CD14-positive monocyte (primary cell): ENCODE data around the gene VPS13A. TPM values are rescaled to one million over a fixed set of nuclear protein-coding genes. Genes with fewer than 3 reads are reported as not detected.

Experiments used
- DNase-seq, 3 donors: peaks; one replicate each; pipeline ENCODE4 v3.0.0-alpha.2; 2011 to 2022
- H2AFZ ChIP-seq: 2 replicates; pipeline ENCODE4 v1.6.0; 2012; ENCODE audit warnings: mild to moderate bottlenecking, low read depth, low read length, inconsistent platforms; ENCODE audit not compliant: insufficient read depth, poor library complexity, severe bottlenecking
- H3K27ac ChIP-seq, 2 donors: 1 replicate in 1 of 2; 2 replicates in 1 of 2; pipeline ENCODE4 v1.5.1; 2012 to 2013; ENCODE audit warnings: low read length in 2 of 2, control low read depth in 1 of 2, inconsistent platforms in 1 of 2, low read depth in 1 of 2, mild to moderate bottlenecking in 1 of 2
- H3K27me3 ChIP-seq, 2 donors: one replicate each; pipeline versions ENCODE4 v1.6.0 to v1.6.1; 2011 to 2013; ENCODE audit warnings: low read length in 2 of 2; ENCODE audit not compliant: control insufficient read depth in 2 of 2, insufficient read depth in 2 of 2
- H3K36me3 ChIP-seq, 2 donors: replicated peaks in 1 of 2; 1 replicate in 1 of 2; 2 replicates in 1 of 2; pipeline versions ENCODE4 v1.5.1 to v1.6.1; 2012 to 2013; ENCODE audit warnings: low read length in 2 of 2, control low read depth in 1 of 2, inconsistent platforms in 1 of 2, mild to moderate bottlenecking in 1 of 2; ENCODE audit not compliant: insufficient read depth in 2 of 2, control insufficient read depth in 1 of 2
- H3K4me1 ChIP-seq, 2 donors: 1 replicate in 1 of 2; 2 replicates in 1 of 2; pipeline versions ENCODE4 v1.5.1 to v1.6.1; 2012 to 2013; ENCODE audit warnings: low read length in 2 of 2, control low read depth in 1 of 2, inconsistent platforms in 1 of 2, mild to moderate bottlenecking in 1 of 2, moderate library complexity in 1 of 2; ENCODE audit not compliant: insufficient read depth in 2 of 2, control insufficient read depth in 1 of 2
- H3K4me2 ChIP-seq: replicated peaks from 2 replicates; pipeline ENCODE3; 2012; ENCODE audit warnings: low read length, moderate library complexity, mild to moderate bottlenecking; ENCODE audit not compliant: poor library complexity, severe bottlenecking; ENCODE audit errors: extremely low read depth
- H3K4me3 ChIP-seq, 3 experiments: fragments of 200-600 bp in 1 of 3; sonication (generic) in 1 of 3; replicated peaks in 1 of 3; 1 replicate in 2 of 3; 2 replicates in 1 of 3; pipeline ENCODE4 v1.5.1; 2011 to 2013; ENCODE audit warnings: low read length in 3 of 3, mild to moderate bottlenecking in 3 of 3, control low read depth in 2 of 3, low read depth in 2 of 3, inconsistent platforms in 1 of 3, moderate library complexity in 1 of 3
- H3K79me2 ChIP-seq: 2 replicates; pipeline ENCODE4 v1.6.0; 2012; ENCODE audit warnings: mild to moderate bottlenecking, control low read depth, inconsistent platforms, low read length, moderate library complexity; ENCODE audit not compliant: insufficient read depth
- H3K9ac ChIP-seq: 2 replicates; pipeline ENCODE4 v1.6.0; 2017; ENCODE audit warnings: low read length, mild to moderate bottlenecking; ENCODE audit not compliant: insufficient read depth, poor library complexity, severe bottlenecking
- H3K9me3 ChIP-seq, 2 donors: replicated peaks in 1 of 2; 1 replicate in 1 of 2; 2 replicates in 1 of 2; pipeline versions ENCODE4 v1.5.1 to v1.6.1; 2012 to 2013; ENCODE audit warnings: low read length in 2 of 2, control low read depth in 1 of 2; ENCODE audit not compliant: control insufficient read depth in 1 of 2, insufficient read depth in 1 of 2
- H4K20me1 ChIP-seq: 2 replicates; pipeline ENCODE4 v1.6.0; 2012; ENCODE audit warnings: mild to moderate bottlenecking, low read length, control low read depth, moderate library complexity; ENCODE audit not compliant: insufficient read depth
- H3K27ac Mint-ChIP-seq, 7 donors: one replicate each; pipeline ENCODE4 v1.8.0; 2020; ENCODE audit warnings: mild to moderate bottlenecking in 7 of 7, mixed read lengths in 7 of 7, moderate library complexity in 6 of 7, inconsistent platforms in 2 of 7
- H3K27me3 Mint-ChIP-seq, 3 donors: one replicate each; pipeline ENCODE4 v1.8.0; 2021 to 2022; ENCODE audit warnings: low read depth in 3 of 3, mild to moderate bottlenecking in 3 of 3, mixed read lengths in 3 of 3, moderate library complexity in 3 of 3, inconsistent platforms in 1 of 3
- H3K36me3 Mint-ChIP-seq, 2 donors: one replicate each; pipeline ENCODE4 v1.8.0; 2020; ENCODE audit warnings: mixed read lengths in 2 of 2, inconsistent platforms in 1 of 2, mild to moderate bottlenecking in 1 of 2
- H3K4me1 Mint-ChIP-seq: one replicate; pipeline ENCODE4 v1.8.0; 2020; ENCODE audit warnings: mild to moderate bottlenecking, mixed read lengths
- H3K4me3 Mint-ChIP-seq, 2 donors: one replicate each; pipeline ENCODE4 v1.8.0; 2020; ENCODE audit warnings: mild to moderate bottlenecking in 2 of 2, mixed read lengths in 2 of 2, moderate library complexity in 1 of 2
- H3K9me3 Mint-ChIP-seq, 7 donors: one replicate each; pipeline ENCODE4 v1.8.0; 2020 to 2022; ENCODE audit warnings: mixed read lengths in 7 of 7, mild to moderate bottlenecking in 6 of 7, moderate library complexity in 6 of 7, inconsistent platforms in 2 of 7
- CTCF ChIP-seq: fragments of 200-600 bp; IDR thresholded peaks from one replicate; pipeline ENCODE4 v1.8.0; 2022; ENCODE audit warnings: antibody characterized with exemption, mild to moderate bottlenecking
- WGBS: methylation state at CpG from one replicate; pipeline ENCODE4 v1.1.5; 2013; ENCODE audit warnings: missing lambda C conversion rate; ENCODE audit not compliant: insufficient coverage; 5-methylcytosine and 5-hydroxymethylcytosine counted together
- intact Hi-C, 2 donors: fragments of 100-400 bp; cut with micrococcal nuclease; formaldehyde crosslinking; loops; one replicate each; pipeline versions ENCODE4 v1.15.0 to v1.15.1; 2023
- polyA plus RNA-seq, 3 donors: library from polyadenylated mRNA; depleted of rRNA in 1 of 3; unstranded in 2 of 3; stranded (reverse) in 1 of 3; fragments of 300-500 nt in 2 of 3; fragments of >200 nt in 1 of 3; fragmentation: Illumina TruSeq in 2 of 3; gene quantifications; 1 replicate in 2 of 3; 2 replicates in 1 of 3; pipeline ENCODE4 v1.2.3, GENCODE V29; 2012 to 2021

Gene VPS13A
- polyA plus RNA-seq, 3 donors = 0.27 to 1.8 (median 1.1) TPM

DNA sequence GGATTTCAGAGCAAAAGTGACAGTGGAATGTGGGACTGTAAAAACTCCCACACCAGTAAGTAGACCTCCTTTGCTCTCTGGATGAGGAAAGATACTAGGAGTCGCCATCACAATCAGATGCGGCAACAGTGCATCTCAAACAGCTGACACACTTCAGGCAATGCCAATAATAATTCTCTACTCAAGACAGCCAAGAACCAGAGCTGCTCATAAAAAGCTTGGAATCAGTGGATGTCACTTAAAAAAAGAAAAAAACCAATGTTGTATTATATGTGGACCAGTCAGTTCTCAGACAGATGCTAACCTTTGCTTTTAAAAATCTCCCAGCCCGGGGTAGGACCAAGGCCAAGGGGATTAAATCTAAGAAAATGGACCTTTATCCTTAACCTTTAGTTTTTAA lies 285.8 kb downstream of the VPS13A start:
- WGBS = no CpG with 5 or more reads among the region's 3 CpGs

GRCh38 chr9:77464661-77465060 lies 287.3 kb downstream of the VPS13A start:
- Mint-ChIP-seq H3K4me1 (no peaks in the 10 kb centered on the region), H3K9me3 (peaks cover 0 to 4% (median 0%) of the 10 kb centered on the region in 7 donors), H3K36me3 (no peaks in the 10 kb centered on the region), H3K27me3 (peaks cover 0 to 3% (median 1%) of the 10 kb centered on the region in 3 donors), H3K4me3 (no peak overlapping the region), H3K27ac (no peak overlapping the region)
- Histone ChIP-seq H3K9me3 (no peaks in the 10 kb centered on the region), H3K4me2 (no peak overlapping the region), H3K4me3 (no peak overlapping the region), H4K20me1 (no peaks in the 10 kb centered on the region), H3K27ac (no peak overlapping the region), H3K9ac (no peak overlapping the region), H3K4me1 (no peaks in the 10 kb centered on the region), H2AFZ (no peak overlapping the region), H3K79me2 (no peaks in the 10 kb centered on the region), H3K27me3 (no peaks in the 10 kb centered on the region), H3K36me3 (no peaks in the 10 kb centered on the region)
- no peak for DNase-seq
- intact Hi-C loops = no loop called here
- no peak for TF ChIP-seq CTCF
- WGBS = 83% methylated on average over 1 of the region's 3 CpGs

More for the DNA sequence above, 285.8 kb downstream of the VPS13A start:
- H3K36me3 ChIP-seq = no peaks in the 10 kb centered on the region
- Mint-ChIP-seq H3K27me3 (peaks cover 0 to 7% (median 3%) of the 10 kb centered on the region in 3 donors), H3K4me3 (no peak overlapping the region), H3K36me3 (no peaks in the 10 kb centered on the region), H3K27ac (no peak overlapping the region), H3K4me1 (peaks cover 2% of the 10 kb centered on the region), H3K9me3 (peaks cover 0 to 4% (median 0%) of the 10 kb centered on the region in 7 donors)
- no peaks in the 10 kb centered on the region for H3K9me3 ChIP-seq
- no peaks in the 10 kb centered on the region for H4K20me1 ChIP-seq
- no peak for DNase-seq
- H3K4me1 ChIP-seq = no peaks in the 10 kb centered on the region
- no peak overlapping the region for H3K4me3 ChIP-seq
- H2AFZ ChIP-seq = no peak overlapping the region
- H3K79me2 ChIP-seq = no peaks in the 10 kb centered on the region
- H3K4me2 ChIP-seq = no peak overlapping the region
- H3K27ac ChIP-seq = no peak overlapping the region
- H3K9ac ChIP-seq = no peak overlapping the region
- intact Hi-C loops = no loop called here
- no peaks in the 10 kb centered on the region for H3K27me3 ChIP-seq
- no peak for TF ChIP-seq CTCF
